ENCODE measurements around the gene TH. TPM values are rescaled to one million over a fixed set of nuclear protein-coding genes. Genes with fewer than 3 reads are reported as not detected.
A peak's percentile ranks its signal among the peaks of the same experiment; 100 is the strongest.

Gene TH
- total and polyA plus RNA-seq, 2 donors from 2014 or later, result not detected

DNA sequence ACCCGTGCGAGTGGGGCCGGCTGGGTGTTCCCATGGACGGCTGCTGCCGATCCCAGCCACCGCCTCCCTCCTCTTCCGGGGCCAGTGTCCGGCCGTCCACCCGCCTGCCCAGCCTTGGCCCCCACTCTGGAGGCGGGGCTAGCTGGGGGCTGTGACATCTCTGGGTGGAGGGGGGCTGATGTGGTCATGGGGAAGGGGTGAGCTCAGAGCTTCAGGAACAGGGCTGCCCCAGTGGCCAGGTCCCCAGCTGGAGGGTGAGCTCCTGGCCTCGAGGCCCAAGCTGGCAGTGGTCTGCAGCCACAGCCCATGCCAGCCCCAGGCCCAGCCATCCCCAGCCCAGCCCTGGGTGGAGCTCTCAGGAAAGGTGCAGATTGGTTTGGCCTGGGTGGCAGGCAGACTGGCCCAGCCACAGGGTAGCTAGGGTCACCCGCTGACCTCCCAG lies 13.3 kb downstream of the TH start:
- H3K9me3 ChIP-seq (ENCODE audit: control insufficient read depth in 2 of 3, insufficient read depth in 1 of 3, low read length in 3 of 3), result no peaks in the 10 kb centered on the region
- no peak for TF ChIP-seq CTCF (IDR thresholded peaks at IDR 0.05; ENCODE audit: borderline replicate concordance, extremely low read depth, insufficient read depth)
- DNase-seq, result peak in 1 of 5 donors; percentile 67
- H3K4me3 ChIP-seq (ENCODE audit: low read length in 3 of 3), result no peak overlapping the region
- no peak for FAIRE-seq
- H3K36me3 ChIP-seq (ENCODE audit: control insufficient read depth in 2 of 3, insufficient read depth in 3 of 3, low read length in 3 of 3), result no peaks in the 10 kb centered on the region
- H3K4me1 ChIP-seq (ENCODE audit: control insufficient read depth in 2 of 3, insufficient read depth in 2 of 3, low read depth in 1 of 3, low read length in 3 of 3), result no peaks in the 10 kb centered on the region
- H3K9ac ChIP-seq (ENCODE audit: low read length in 3 of 3), result no peak overlapping the region
- intact Hi-C loops (cut with DNase I), result loop anchor here (10.0 kb wide), 2 partner anchors 324 to 504 kb away; partner anchors contain the start of genes SYT8 and TNNI2
- H3K27me3 ChIP-seq (ENCODE audit: control insufficient read depth, insufficient read depth, low read length), result no peaks in the 10 kb centered on the region
- H3K27ac ChIP-seq (ENCODE audit: low read depth in 2 of 2, low read length in 2 of 2), result no peak overlapping the region

GRCh38 chr11:2157294-2158040 lies 14.1 kb downstream of the TH start:
- no peak overlapping the region for H3K9ac ChIP-seq (ENCODE audit: low read length in 3 of 3)
- no peaks in the 10 kb centered on the region for H3K4me1 ChIP-seq (ENCODE audit: control insufficient read depth in 2 of 3, insufficient read depth in 2 of 3, low read depth in 1 of 3, low read length in 3 of 3)
- no peaks in the 10 kb centered on the region for H3K36me3 ChIP-seq (ENCODE audit: control insufficient read depth in 2 of 3, insufficient read depth in 3 of 3, low read length in 3 of 3)
- no peak overlapping the region for H3K4me3 ChIP-seq (ENCODE audit: low read length in 3 of 3)
- FAIRE-seq, result no peak
- no peak for DNase-seq
- no peak overlapping the region for H3K27ac ChIP-seq (ENCODE audit: low read depth in 2 of 2, low read length in 2 of 2)
- intact Hi-C loops (cut with DNase I), result loop anchor here (10.0 kb wide), 2 partner anchors 323 to 503 kb away; partner anchors contain the start of genes SYT8 and TNNI2
- H3K9me3 ChIP-seq (ENCODE audit: control insufficient read depth in 2 of 3, insufficient read depth in 1 of 3, low read length in 3 of 3), result no peaks in the 10 kb centered on the region
- no peak for TF ChIP-seq CTCF (IDR thresholded peaks at IDR 0.05; ENCODE audit: borderline replicate concordance, extremely low read depth, insufficient read depth)
- H3K27me3 ChIP-seq (ENCODE audit: control insufficient read depth, insufficient read depth, low read length), result no peaks in the 10 kb centered on the region

DNA sequence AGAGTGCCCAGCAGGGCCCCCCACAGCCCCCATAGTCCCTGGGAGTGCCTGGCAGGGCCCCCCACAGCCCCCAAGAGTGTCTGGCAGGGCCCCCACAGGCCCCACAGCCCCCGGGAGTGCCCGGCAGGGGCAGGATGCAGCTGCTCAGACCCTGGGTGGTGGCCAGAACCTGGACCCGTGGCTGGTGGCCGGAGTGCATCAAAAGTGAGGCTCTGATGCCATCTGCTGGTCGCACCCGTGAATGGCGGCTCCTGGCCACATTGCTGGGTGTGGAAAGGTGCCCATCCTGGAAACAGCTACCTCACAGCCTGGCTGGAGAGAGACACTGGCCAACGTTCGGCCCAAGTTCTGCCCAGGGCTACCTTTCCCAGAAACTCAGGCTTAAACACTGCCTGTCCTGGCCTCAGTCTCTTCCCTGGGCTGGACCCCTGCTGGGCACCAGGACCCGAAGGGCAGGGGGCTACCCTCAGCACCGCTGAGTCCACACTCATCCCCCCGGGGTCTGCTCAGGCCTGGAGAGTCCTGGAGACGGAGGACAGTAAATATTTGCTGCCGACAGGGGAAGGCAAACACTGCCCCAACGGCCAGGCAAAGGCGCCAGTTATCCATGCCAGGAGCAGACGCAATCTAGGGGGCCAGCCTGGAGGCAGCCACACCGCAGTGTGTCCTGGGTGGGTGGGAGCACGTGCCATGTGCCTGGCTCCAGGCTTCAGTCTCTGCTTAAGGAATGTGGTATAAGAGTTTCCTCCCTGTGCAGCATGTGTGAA lies 15.0 kb downstream of the TH start:
- no peaks in the 10 kb centered on the region for H3K27me3 ChIP-seq (ENCODE audit: control insufficient read depth, insufficient read depth, low read length)
- no peak for FAIRE-seq
- intact Hi-C loops (cut with DNase I), result loop anchor here (10.0 kb wide), 2 partner anchors 322 to 502 kb away; partner anchors contain the start of genes SYT8 and TNNI2
- no peak overlapping the region for H3K27ac ChIP-seq (ENCODE audit: low read depth in 2 of 2, low read length in 2 of 2)
- TF ChIP-seq CTCF (IDR thresholded peaks at IDR 0.05; ENCODE audit: borderline replicate concordance, extremely low read depth, insufficient read depth), result peak; percentile 82
- H3K9ac ChIP-seq (ENCODE audit: low read length in 3 of 3), result no peak overlapping the region
- H3K36me3 ChIP-seq (ENCODE audit: control insufficient read depth in 2 of 3, insufficient read depth in 3 of 3, low read length in 3 of 3), result no peaks in the 10 kb centered on the region
- H3K4me1 ChIP-seq (ENCODE audit: control insufficient read depth in 2 of 3, insufficient read depth in 2 of 3, low read depth in 1 of 3, low read length in 3 of 3), result peaks cover 0 to 2% (median 0%) of the 10 kb centered on the region in 3 donors
- DNase-seq, result peak in 4 of 5 donors; percentile 78 to 89 (median 85)
- H3K4me3 ChIP-seq (ENCODE audit: low read length in 3 of 3), result no peak overlapping the region
- H3K9me3 ChIP-seq (ENCODE audit: control insufficient read depth in 2 of 3, insufficient read depth in 1 of 3, low read length in 3 of 3), result no peaks in the 10 kb centered on the region
